ENCODE data around the gene IL11.
A peak's percentile ranks its signal among the peaks of the same experiment; 100 is the strongest.

IL11 gene

GRCh38 chr19:55320844-55321419 lies 49.3 kb downstream of the IL11 start:
- peaks cover 0 to 5% of the 10 kb centered on the region in 2 donors for H3K4me1 ChIP-seq (ENCODE audit: control insufficient read depth in 2 of 2, insufficient read depth in 1 of 2, low read depth in 1 of 2, low read length in 2 of 2)
- no peaks in the 10 kb centered on the region for H3K9me3 ChIP-seq (replicated peaks in 1 of 2; ENCODE audit: control insufficient read depth in 2 of 2, insufficient read depth in 1 of 2, low read depth in 1 of 2, low read length in 2 of 2)
- no peak overlapping the region for H3K4me2 ChIP-seq (ENCODE audit: insufficient read depth, low read length, poor library complexity, severe bottlenecking)
- H2AK5ac ChIP-seq (ENCODE audit: low read depth, low read length): no peak overlapping the region
- H2AFZ ChIP-seq (ENCODE audit: low read length): peak overlapping the region; percentile 18
- no peak overlapping the region for H3K23ac ChIP-seq (ENCODE audit: low read depth, low read length, poor library complexity)
- no peak overlapping the region for H3K27ac ChIP-seq (replicated peaks; ENCODE audit: low read length)
- no peaks in the 10 kb centered on the region for H3K36me3 ChIP-seq (replicated peaks in 1 of 2; ENCODE audit: control insufficient read depth in 2 of 2, insufficient read depth in 2 of 2, low read length in 2 of 2)
- peak overlapping the region; percentile 38 for H3K18ac ChIP-seq (ENCODE audit: low read length)
- no peak overlapping the region for H3K4me3 ChIP-seq (ENCODE audit: low read length in 2 of 2)
- H2BK120ac ChIP-seq (ENCODE audit: low read depth, low read length): no peak overlapping the region
- no peak overlapping the region for H4K91ac ChIP-seq (ENCODE audit: low read depth, low read length, poor library complexity)
- H2BK5ac ChIP-seq (ENCODE audit: low read length): no peak overlapping the region
- H4K8ac ChIP-seq (ENCODE audit: low read depth, low read length): no peak overlapping the region
- no peak overlapping the region for H3K14ac ChIP-seq (ENCODE audit: low read length)
- no peak overlapping the region for H3K9ac ChIP-seq (ENCODE audit: low read depth, low read length, poor library complexity)
- H2BK15ac ChIP-seq (ENCODE audit: low read length): peak overlapping the region; percentile 96
- no CpG with 5 or more reads among the region's 8 CpGs for WGBS, 2 donors (ENCODE audit: extremely low coverage in 2 of 2, insufficient read length in 2 of 2, insufficient replicate concordance in 1 of 2)
- H3K4ac ChIP-seq (ENCODE audit: low read length): no peak overlapping the region
- no peak for DNase-seq (ENCODE audit: low spot score)
- no peaks in the 10 kb centered on the region for H3K79me1 ChIP-seq (ENCODE audit: low read depth, low read length)
- peaks cover 0 to 20% (median 0%) of the 10 kb centered on the region in 3 experiments for H3K27me3 ChIP-seq (ENCODE audit: control insufficient read depth in 3 of 3, insufficient read depth in 3 of 3, low read depth in 1 of 3, low read length in 3 of 3)
- H2BK12ac ChIP-seq (ENCODE audit: low read length): peak overlapping the region; percentile 58

- H3K23ac ChIP-seq (ENCODE audit: low read depth, low read length, poor library complexity): no peak overlapping the region
- H2BK5ac ChIP-seq (ENCODE audit: low read length): no peak overlapping the region
- H3K4ac ChIP-seq (ENCODE audit: low read length): no peak overlapping the region
- no peak overlapping the region for H4K8ac ChIP-seq (ENCODE audit: low read depth, low read length)
- H3K4me2 ChIP-seq (ENCODE audit: insufficient read depth, low read length, poor library complexity, severe bottlenecking): peak overlapping the region; percentile 64
- no CpG with 5 or more reads among the region's 21 CpGs for WGBS, 2 donors (ENCODE audit: extremely low coverage in 2 of 2, insufficient read length in 2 of 2, insufficient replicate concordance in 1 of 2)
- no peak overlapping the region for H4K91ac ChIP-seq (ENCODE audit: low read depth, low read length, poor library complexity)
- peak overlapping the region in 1 of 2 donors; percentile 65 for H3K4me3 ChIP-seq (ENCODE audit: low read length in 2 of 2)
- peak overlapping the region; percentile 67 for H3K9ac ChIP-seq (ENCODE audit: low read depth, low read length, poor library complexity)
- peak; percentile 72 for DNase-seq (ENCODE audit: low spot score)
- H3K18ac ChIP-seq (ENCODE audit: low read length): peak overlapping the region; percentile 90
- peak overlapping the region; percentile 84 for H2BK15ac ChIP-seq (ENCODE audit: low read length)
- H3K9me3 ChIP-seq (replicated peaks in 1 of 2; ENCODE audit: control insufficient read depth in 2 of 2, insufficient read depth in 1 of 2, low read depth in 1 of 2, low read length in 2 of 2): no peaks in the 10 kb centered on the region
- H2BK12ac ChIP-seq (ENCODE audit: low read length): no peak overlapping the region
- no peak overlapping the region for H3K27ac ChIP-seq (replicated peaks; ENCODE audit: low read length)
- no peaks in the 10 kb centered on the region for H3K36me3 ChIP-seq (replicated peaks in 1 of 2; ENCODE audit: control insufficient read depth in 2 of 2, insufficient read depth in 2 of 2, low read length in 2 of 2)
- H3K4me1 ChIP-seq (ENCODE audit: control insufficient read depth in 2 of 2, insufficient read depth in 1 of 2, low read depth in 1 of 2, low read length in 2 of 2): peaks cover 0 to 5% of the 10 kb centered on the region in 2 donors
- H2AK5ac ChIP-seq (ENCODE audit: low read depth, low read length): peak overlapping the region; percentile 47
- H3K14ac ChIP-seq (ENCODE audit: low read length): peak overlapping the region; percentile 85
- peaks cover 0 to 17% (median 0%) of the 10 kb centered on the region in 3 experiments for H3K27me3 ChIP-seq (ENCODE audit: control insufficient read depth in 3 of 3, insufficient read depth in 3 of 3, low read depth in 1 of 3, low read length in 3 of 3)
- H3K79me1 ChIP-seq (ENCODE audit: low read depth, low read length): no peaks in the 10 kb centered on the region
- peak overlapping the region; percentile 87 for H2AFZ ChIP-seq (ENCODE audit: low read length)
- H2BK120ac ChIP-seq (ENCODE audit: low read depth, low read length): no peak overlapping the region
These were observed 50.5 kb downstream of the IL11 start for GRCh38 chr19:55319785-55320184.

- no peak overlapping the region for H3K18ac ChIP-seq (ENCODE audit: low read length)
- no peak overlapping the region for H3K23ac ChIP-seq (ENCODE audit: low read depth, low read length, poor library complexity)
- peaks cover 0 to 2% of the 10 kb centered on the region in 2 donors for H3K4me1 ChIP-seq (ENCODE audit: control insufficient read depth in 2 of 2, insufficient read depth in 1 of 2, low read depth in 1 of 2, low read length in 2 of 2)
- no peak overlapping the region for H4K8ac ChIP-seq (ENCODE audit: low read depth, low read length)
- no peak overlapping the region for H2BK12ac ChIP-seq (ENCODE audit: low read length)
- peaks cover 2 to 6% of the 10 kb centered on the region in 2 donors for H3K36me3 ChIP-seq (replicated peaks in 1 of 2; ENCODE audit: control insufficient read depth in 2 of 2, insufficient read depth in 2 of 2, low read length in 2 of 2)
- DNase-seq (ENCODE audit: low spot score): no peak
- WGBS, 2 donors (ENCODE audit: extremely low coverage in 2 of 2, insufficient read length in 2 of 2, insufficient replicate concordance in 1 of 2): no CpG with 5 or more reads among the region's 8 CpGs
- no peaks in the 10 kb centered on the region for H3K79me1 ChIP-seq (ENCODE audit: low read depth, low read length)
- no peak overlapping the region for H3K9ac ChIP-seq (ENCODE audit: low read depth, low read length, poor library complexity)
- no peaks in the 10 kb centered on the region for H3K9me3 ChIP-seq (replicated peaks in 1 of 2; ENCODE audit: control insufficient read depth in 2 of 2, insufficient read depth in 1 of 2, low read depth in 1 of 2, low read length in 2 of 2)
- no peak overlapping the region for H3K4me3 ChIP-seq (ENCODE audit: low read length in 2 of 2)
- H3K27ac ChIP-seq (replicated peaks; ENCODE audit: low read length): no peak overlapping the region
- H3K27me3 ChIP-seq (ENCODE audit: control insufficient read depth in 3 of 3, insufficient read depth in 3 of 3, low read depth in 1 of 3, low read length in 3 of 3): peaks cover 0 to 9% (median 0%) of the 10 kb centered on the region in 3 experiments
- H2AFZ ChIP-seq (ENCODE audit: low read length): no peak overlapping the region
- H3K4me2 ChIP-seq (ENCODE audit: insufficient read depth, low read length, poor library complexity, severe bottlenecking): no peak overlapping the region
- no peak overlapping the region for H2BK5ac ChIP-seq (ENCODE audit: low read length)
- no peak overlapping the region for H2AK5ac ChIP-seq (ENCODE audit: low read depth, low read length)
- no peak overlapping the region for H2BK120ac ChIP-seq (ENCODE audit: low read depth, low read length)
- H2BK15ac ChIP-seq (ENCODE audit: low read length): no peak overlapping the region
- no peak overlapping the region for H3K14ac ChIP-seq (ENCODE audit: low read length)
- H4K91ac ChIP-seq (ENCODE audit: low read depth, low read length, poor library complexity): no peak overlapping the region
- H3K4ac ChIP-seq (ENCODE audit: low read length): no peak overlapping the region
These were observed 53.6 kb downstream of the IL11 start for GRCh38 chr19:55316646-55317045.

- Histone ChIP-seq H3K4me1 (ENCODE audit: control insufficient read depth in 2 of 2, insufficient read depth in 1 of 2, low read depth in 1 of 2, low read length in 2 of 2) (peaks cover 0 to 2% of the 10 kb centered on the region in 2 donors), H4K91ac (ENCODE audit: low read depth, low read length, poor library complexity) (no peak overlapping the region), H2BK15ac (ENCODE audit: low read length) (no peak overlapping the region), H3K27ac (replicated peaks; ENCODE audit: low read length) (no peak overlapping the region), H3K4ac (ENCODE audit: low read length) (no peak overlapping the region), H3K18ac (ENCODE audit: low read length) (no peak overlapping the region), H3K27me3 (ENCODE audit: control insufficient read depth in 3 of 3, insufficient read depth in 3 of 3, low read depth in 1 of 3, low read length in 3 of 3) (peaks cover 0 to 3% (median 0%) of the 10 kb centered on the region in 3 experiments), H3K23ac (ENCODE audit: low read depth, low read length, poor library complexity) (no peak overlapping the region), H3K9me3 (replicated peaks in 1 of 2; ENCODE audit: control insufficient read depth in 2 of 2, insufficient read depth in 1 of 2, low read depth in 1 of 2, low read length in 2 of 2) (no peaks in the 10 kb centered on the region), H2BK120ac (ENCODE audit: low read depth, low read length) (no peak overlapping the region), H3K4me2 (ENCODE audit: insufficient read depth, low read length, poor library complexity, severe bottlenecking) (no peak overlapping the region), H3K9ac (ENCODE audit: low read depth, low read length, poor library complexity) (peak overlapping the region; percentile 1), H3K79me1 (ENCODE audit: low read depth, low read length) (no peaks in the 10 kb centered on the region), H3K4me3 (ENCODE audit: low read length in 2 of 2) (no peak overlapping the region), H4K8ac (ENCODE audit: low read depth, low read length) (no peak overlapping the region), H2AK5ac (ENCODE audit: low read depth, low read length) (no peak overlapping the region), H3K14ac (ENCODE audit: low read length) (no peak overlapping the region), H3K36me3 (replicated peaks in 1 of 2; ENCODE audit: control insufficient read depth in 2 of 2, insufficient read depth in 2 of 2, low read length in 2 of 2) (peaks cover 2 to 8% of the 10 kb centered on the region in 2 donors), H2BK12ac (ENCODE audit: low read length) (no peak overlapping the region), H2AFZ (ENCODE audit: low read length) (no peak overlapping the region), H2BK5ac (ENCODE audit: low read length) (no peak overlapping the region)
- no peak for DNase-seq (ENCODE audit: low spot score)
- WGBS, 2 donors (ENCODE audit: extremely low coverage in 2 of 2, insufficient read length in 2 of 2, insufficient replicate concordance in 1 of 2): no CpG with 5 or more reads among the region's 13 CpGs
These were observed 54.2 kb downstream of the IL11 start for GRCh38 chr19:55315956-55316525.
